GM23248 (cell line): ENCODE measurements around the gene LTF.

ENCODE experiments used
- EZH2 ChIP-seq: fragments of 200-600 bp; sonication (generic); IDR thresholded peaks from 2 replicates; pipeline ENCODE4 v1.6.1; 2018; ENCODE audit warnings: antibody characterized with exemption, mild to moderate bottlenecking; ENCODE audit not compliant: insufficient read depth, poor library complexity, severe bottlenecking
- EZH2phosphoT487 ChIP-seq: fragments of 200-600 bp; sonication (generic); IDR thresholded peaks from 2 replicates; pipeline ENCODE4 v1.6.1; 2018; ENCODE audit warnings: antibody characterized with exemption, moderate library complexity, mild to moderate bottlenecking, low read depth; ENCODE audit not compliant: insufficient read depth

DNA sequence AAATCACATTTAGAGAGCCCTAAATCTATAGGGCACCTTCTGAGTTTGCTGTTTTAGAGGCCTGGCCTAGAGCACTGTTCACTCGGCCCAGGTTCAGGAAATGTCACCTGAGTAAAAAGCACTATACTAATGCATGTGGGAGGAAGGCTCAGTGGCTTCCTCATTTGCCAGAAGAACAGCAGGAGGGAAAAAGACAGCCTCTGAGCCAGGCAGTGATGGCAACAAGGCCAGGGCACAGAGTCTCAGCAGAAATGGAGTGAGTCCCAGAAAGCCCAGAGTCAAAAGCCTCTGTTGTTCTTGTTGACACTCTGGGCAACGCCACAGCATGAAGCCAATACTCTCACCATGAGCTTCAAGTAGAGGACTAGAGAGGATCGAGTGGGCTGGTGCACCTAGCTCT is 25.9 kb downstream of the LTF start:
- TF ChIP-seq EZH2 (no peak), EZH2phosphoT487 (no peak)
